ENCODE results near the gene DCUN1D4. TPM values are rescaled to one million over a fixed set of nuclear protein-coding genes. Genes with fewer than 3 reads are reported as not detected.

DCUN1D4 gene
- total RNA-seq, 2 donors from 2014 or later, result 42.0 to 51.5 TPM

GRCh38 chr4:51901363-51901762, 58.4 kb downstream of the DCUN1D4 start:
- DNase-seq, result no peak
- WGBS, 2 experiments (ENCODE audit: insufficient coverage in 1 of 2, insufficient read length in 1 of 2), result 91 to 94% methylated on average over 3 to 5 of the region's 5 CpGs
- Mint-ChIP-seq H3K4me1 (peaks cover 21% of the 10 kb centered on the region), H3K27me3 (ENCODE audit: insufficient read depth) (no peaks in the 10 kb centered on the region), H3K9me3 (no peaks in the 10 kb centered on the region), H3K36me3 (ENCODE audit: low read depth) (peaks cover 68% of the 10 kb centered on the region), H3K4me3 (no peak overlapping the region), H3K27ac (peak overlapping the region; percentile 37)
- no peaks in the 10 kb centered on the region for H3K27me3 ChIP-seq (ENCODE audit: control insufficient read depth, insufficient read depth, low read length, poor library complexity, severe bottlenecking)
- no peak overlapping the region for H3K27ac ChIP-seq (ENCODE audit: low read depth, low read length)
- no peak for TF ChIP-seq CTCF (conservative IDR thresholded peaks at IDR 0.05)
- peaks cover 7% of the 10 kb centered on the region for H3K4me1 ChIP-seq (ENCODE audit: control insufficient read depth, insufficient read depth, low read length)
- no peak overlapping the region for H3K9ac ChIP-seq (ENCODE audit: extremely low read depth, low read length, poor library complexity, severe bottlenecking)
- peaks cover 83% of the 10 kb centered on the region for H3K36me3 ChIP-seq (ENCODE audit: control insufficient read depth, insufficient read depth, low read length)
- H3K4me3 ChIP-seq (ENCODE audit: low read length), result no peak overlapping the region
- H3K9me3 ChIP-seq (ENCODE audit: control insufficient read depth, low read length), result no peaks in the 10 kb centered on the region

GRCh38 chr4:51906167-51906958, 63.4 kb downstream of the DCUN1D4 start:
- H3K4me3 Mint-ChIP-seq, result no peak overlapping the region
- no peaks in the 10 kb centered on the region for H3K27me3 Mint-ChIP-seq (ENCODE audit: insufficient read depth)
- no peaks in the 10 kb centered on the region for H3K27me3 ChIP-seq (ENCODE audit: control insufficient read depth, insufficient read depth, low read length, poor library complexity, severe bottlenecking)
- peaks cover 6% of the 10 kb centered on the region for H3K9me3 Mint-ChIP-seq
- 85 to 86% methylated on average over 4 to 7 of the region's 7 CpGs for WGBS, 2 experiments (ENCODE audit: insufficient coverage in 1 of 2, insufficient read length in 1 of 2)
- H3K36me3 Mint-ChIP-seq (ENCODE audit: low read depth), result peaks cover 71% of the 10 kb centered on the region
- peaks cover 86% of the 10 kb centered on the region for H3K36me3 ChIP-seq (ENCODE audit: control insufficient read depth, insufficient read depth, low read length)
- H3K4me1 ChIP-seq (ENCODE audit: control insufficient read depth, insufficient read depth, low read length), result peaks cover 7% of the 10 kb centered on the region
- H3K27ac Mint-ChIP-seq, result peak overlapping the region; percentile 48
- H3K9me3 ChIP-seq (ENCODE audit: control insufficient read depth, low read length), result peaks cover 26% of the 10 kb centered on the region
- no peak overlapping the region for H3K27ac ChIP-seq (ENCODE audit: low read depth, low read length)
- no peak for DNase-seq
- peaks cover 21% of the 10 kb centered on the region for H3K4me1 Mint-ChIP-seq
- H3K4me3 ChIP-seq (ENCODE audit: low read length), result no peak overlapping the region
- H3K9ac ChIP-seq (ENCODE audit: extremely low read depth, low read length, poor library complexity, severe bottlenecking), result no peak overlapping the region
- no peak for TF ChIP-seq CTCF (conservative IDR thresholded peaks at IDR 0.05)

GRCh38 chr4:51907006-51907669, 64.2 kb downstream of the DCUN1D4 start:
- peaks cover 6% of the 10 kb centered on the region for H3K9me3 Mint-ChIP-seq
- H3K4me3 ChIP-seq (ENCODE audit: low read length), result no peak overlapping the region
- peaks cover 86% of the 10 kb centered on the region for H3K36me3 ChIP-seq (ENCODE audit: control insufficient read depth, insufficient read depth, low read length)
- no peaks in the 10 kb centered on the region for H3K27me3 ChIP-seq (ENCODE audit: control insufficient read depth, insufficient read depth, low read length, poor library complexity, severe bottlenecking)
- DNase-seq, result no peak
- H3K27ac ChIP-seq (ENCODE audit: low read depth, low read length), result no peak overlapping the region
- peaks cover 7% of the 10 kb centered on the region for H3K4me1 ChIP-seq (ENCODE audit: control insufficient read depth, insufficient read depth, low read length)
- H3K36me3 Mint-ChIP-seq (ENCODE audit: low read depth), result peaks cover 70% of the 10 kb centered on the region
- H3K4me1 Mint-ChIP-seq, result peaks cover 25% of the 10 kb centered on the region
- TF ChIP-seq CTCF (conservative IDR thresholded peaks at IDR 0.05), result no peak
- H3K4me3 Mint-ChIP-seq, result no peak overlapping the region
- no peak overlapping the region for H3K9ac ChIP-seq (ENCODE audit: extremely low read depth, low read length, poor library complexity, severe bottlenecking)
- no peaks in the 10 kb centered on the region for H3K27me3 Mint-ChIP-seq (ENCODE audit: insufficient read depth)
- H3K27ac Mint-ChIP-seq, result no peak overlapping the region
- 88% methylated on average over 3 of the region's 3 CpGs; no CpG with 5 or more reads in 1 of the 2 experiments for WGBS, 2 experiments (ENCODE audit: insufficient coverage in 1 of 2, insufficient read length in 1 of 2)
- peaks cover 26% of the 10 kb centered on the region for H3K9me3 ChIP-seq (ENCODE audit: control insufficient read depth, low read length)
